HCT116 (cell line): ENCODE results near the gene FOXO6. TPM values are rescaled to one million over a fixed set of nuclear protein-coding genes. Genes with fewer than 3 reads are reported as not detected.

Experiments used
- ATAC-seq: fragments of 200-7000 bp; cut with Tn5 transposase; 2 replicates; pipeline ENCODE4 v1.9.1; 2020; ENCODE audit warnings: mild to moderate bottlenecking, moderate library complexity
- BruUV-seq: library from RNA; stranded (reverse); fragments of 400-500 nt; replicated peaks from 2 replicates; lab custom pipeline; 2021; lab: Mats Ljungman, UMichigan
- CTCF ChIA-PET: fragments of 300-600 bp; sonication (Branson Sonifier 250); formaldehyde crosslinking; loops from one replicate; lab custom pipeline; 2021; ENCODE audit warnings: antibody characterized with exemption; lab: Charles Lee
- POLR2A ChIA-PET: fragments of 300-600, 350-600 bp; sonication (Branson Sonifier 250); formaldehyde crosslinking; loops from one replicate; lab custom pipeline; 2021; ENCODE audit warnings: antibody characterized with exemption; lab: Charles Lee
- RAD21 ChIA-PET, 2 experiments: fragments of 300-600 bp; sonication (Branson Sonifier 250); formaldehyde crosslinking; loops; one replicate each; lab custom pipeline; 2023; ENCODE audit warnings: low total read pairs in 2 of 2; ENCODE audit not compliant: uncharacterized antibody in 2 of 2, unreplicated experiment in 2 of 2, low non-redundant PET in 1 of 2; lab: Charles Lee
- DNase-seq: peaks from one replicate; pipeline ENCODE4 v3.0.0-alpha.2; 2010; ENCODE audit warnings: low read depth, low spot score
- H2AFZ ChIP-seq: fragments of 200-600 bp; shearing (Covaris generic), sonication (generic); 2 replicates; pipeline ENCODE4 v1.6.1; 2017; ENCODE audit warnings: low read depth, mixed run types, mixed read lengths, antibody characterized with exemption, low read length; ENCODE audit not compliant: poor library complexity, severe bottlenecking
- H3K27ac ChIP-seq: 2 replicates; pipeline ENCODE4 v1.5.1; 2012; ENCODE audit warnings: low read depth, low read length
- H3K27me3 ChIP-seq: fragments of 200-600 bp; sonication (generic); 2 replicates; pipeline ENCODE4 v1.6.1; 2016; ENCODE audit warnings: mixed run types, low read length, mixed read lengths; ENCODE audit not compliant: insufficient read depth
- H3K36me3 ChIP-seq, 2 experiments: fragments of 200-500 bp in 1 of 2; fragments of 200-600 bp in 1 of 2; sonication (Bioruptor generic) in 1 of 2; sonication (generic) in 1 of 2; 2 replicates each; pipeline versions ENCODE4 v1.5.1 to v1.6.1; 2014 to 2016; ENCODE audit warnings: low read length in 2 of 2, inconsistent platforms in 1 of 2, mixed read lengths in 1 of 2, mixed run types in 1 of 2; ENCODE audit not compliant: insufficient read depth in 2 of 2, control insufficient read depth in 1 of 2
- H3K4me1 ChIP-seq, 2 experiments: fragments of 200-600 bp in 1 of 2; sonication (generic) in 1 of 2; 2 replicates each; pipeline versions ENCODE4 v1.5.1 to v1.6.1; 2012 to 2017; ENCODE audit warnings: low read length in 2 of 2, inconsistent platforms in 1 of 2, mild to moderate bottlenecking in 1 of 2, mixed read lengths in 1 of 2, mixed run types in 1 of 2, moderate library complexity in 1 of 2; ENCODE audit not compliant: insufficient read depth in 2 of 2, control insufficient read depth in 1 of 2
- H3K4me2 ChIP-seq: fragments of 200-600 bp; sonication (generic); 2 replicates; pipeline ENCODE4 v1.6.1; 2017; ENCODE audit warnings: mixed run types, low read length, mixed read lengths
- H3K4me3 ChIP-seq, 2 experiments: fragments of 200-600 bp in 1 of 2; sonication (generic) in 1 of 2; replicated peaks in 1 of 2; 2 replicates each; pipeline ENCODE4 v1.5.1; 2011 to 2016; ENCODE audit warnings: low read length in 2 of 2, control low read depth in 1 of 2, low read depth in 1 of 2, mild to moderate bottlenecking in 1 of 2, mixed read lengths in 1 of 2, mixed run types in 1 of 2
- H3K79me2 ChIP-seq: fragments of 200-600 bp; sonication (generic); 2 replicates; pipeline ENCODE4 v1.6.1; 2017; ENCODE audit warnings: mild to moderate bottlenecking, mixed run types, low read length, moderate library complexity, mixed read lengths; ENCODE audit not compliant: insufficient read depth
- H3K9ac ChIP-seq: fragments of 200-600 bp; sonication (generic); 2 replicates; pipeline ENCODE4 v1.6.1; 2016; ENCODE audit warnings: low read length, mixed read lengths
- H3K9me2 ChIP-seq: fragments of 200-600 bp; sonication (generic), shearing (Covaris generic); 2 replicates; pipeline ENCODE4 v1.6.1; 2017; ENCODE audit warnings: mixed run types, mild to moderate bottlenecking, moderate library complexity; ENCODE audit not compliant: insufficient read depth
- H3K9me3 ChIP-seq, 2 experiments: fragments of 200-500 bp in 1 of 2; fragments of 200-600 bp in 1 of 2; sonication (Bioruptor generic) in 1 of 2; sonication (generic) in 1 of 2; 2 replicates each; pipeline ENCODE4 v1.6.1; 2014 to 2017; ENCODE audit warnings: low read length in 2 of 2, mixed read lengths in 2 of 2, inconsistent platforms in 1 of 2, low read depth in 1 of 2, mild to moderate bottlenecking in 1 of 2, mixed run types in 1 of 2, moderate library complexity in 1 of 2; ENCODE audit not compliant: control insufficient read depth in 1 of 2, insufficient read depth in 1 of 2
- H4K20me1 ChIP-seq: fragments of 200-600 bp; sonication (generic), shearing (Covaris generic); 2 replicates; pipeline ENCODE4 v1.6.1; 2017; ENCODE audit warnings: mixed run types, mild to moderate bottlenecking, moderate library complexity; ENCODE audit not compliant: insufficient read depth
- ATF3 ChIP-seq: IDR thresholded peaks from 2 replicates; pipeline ENCODE4 v1.6.1; 2012
- CBX3 ChIP-seq: IDR thresholded peaks from 2 replicates; pipeline ENCODE4 v1.6.1; 2012; ENCODE audit warnings: low read depth
- CEBPB ChIP-seq: IDR thresholded peaks from 2 replicates; pipeline ENCODE4 v1.6.1; 2012; ENCODE audit warnings: low read depth
- EGR1 ChIP-seq: IDR thresholded peaks from 2 replicates; pipeline ENCODE4 v1.6.1; 2012; ENCODE audit warnings: low read depth
- EZH2phosphoT487 ChIP-seq: fragments of 200-600 bp; IDR thresholded peaks from 2 replicates; pipeline ENCODE4 v1.6.1; 2018; ENCODE audit warnings: antibody characterized with exemption, borderline replicate concordance
- FOSL1 ChIP-seq: IDR thresholded peaks from 2 replicates; pipeline ENCODE4 v1.6.1; 2012; ENCODE audit warnings: low read depth
- JUND ChIP-seq: IDR thresholded peaks from 2 replicates; pipeline ENCODE4 v1.6.1; 2012
- POLR2A ChIP-seq: IDR thresholded peaks from 2 replicates; pipeline ENCODE4 v1.7.0; 2011; ENCODE audit warnings: borderline replicate concordance; ENCODE audit not compliant: insufficient read depth, insufficient read length; ENCODE audit errors: extremely low read depth
- POLR2AphosphoS5 ChIP-seq: IDR thresholded peaks from 2 replicates; pipeline ENCODE4 v1.6.1; 2011; ENCODE audit warnings: mild to moderate bottlenecking, low read depth, low read length, moderate library complexity
- RAD21 ChIP-seq: IDR thresholded peaks from 2 replicates; pipeline ENCODE4 v1.6.1; 2012; ENCODE audit warnings: low read depth, mild to moderate bottlenecking
- SIN3A ChIP-seq: IDR thresholded peaks from 2 replicates; pipeline ENCODE4 v1.6.1; 2012; ENCODE audit warnings: low read depth
- SP1 ChIP-seq: IDR thresholded peaks from 2 replicates; pipeline ENCODE4 v1.6.1; 2012; ENCODE audit warnings: low read depth
- SRF ChIP-seq: IDR thresholded peaks from 2 replicates; pipeline ENCODE4 v1.6.1; 2012; ENCODE audit warnings: low read depth
- TCF7L2 ChIP-seq: IDR thresholded peaks from 2 replicates; pipeline ENCODE4 v1.7.0; 2011; ENCODE audit warnings: borderline replicate concordance, inconsistent platforms; ENCODE audit not compliant: insufficient read depth, insufficient read length; ENCODE audit errors: extremely low read depth
- ZBTB33 ChIP-seq: IDR thresholded peaks from 2 replicates; pipeline ENCODE4 v1.6.1; 2011; ENCODE audit warnings: mild to moderate bottlenecking, low read length, moderate library complexity; ENCODE audit not compliant: insufficient replicate concordance; ENCODE audit errors: extremely low read depth
- ZFX ChIP-seq: fragments of 450-650 bp; IDR thresholded peaks from 2 replicates; pipeline ENCODE4 v1.6.1; 2017
- ZNF274 ChIP-seq: fragments of 200-500 bp; sonication (Bioruptor generic); IDR thresholded peaks from 2 replicates; pipeline ENCODE4 v1.6.1; 2014; ENCODE audit warnings: mild to moderate bottlenecking, low read depth, low read length, inconsistent platforms
- intact Hi-C: fragments of 100-400 bp; cut with micrococcal nuclease; formaldehyde crosslinking; loops from 2 replicates; pipeline ENCODE4 v1.10.0; 2022
- total RNA-seq: library from RNA; stranded (reverse); gene quantifications from one replicate; pipeline ENCODE4 v1.2.1, GENCODE V29; 2021; ENCODE audit not compliant: unreplicated experiment
- TF ChIP-seq, protein P1 (sequence below), 3 experiments: fragments of 200-600 bp in 1 of 3; sonication (generic) in 1 of 3; IDR thresholded peaks in 2 of 3; conservative IDR thresholded peaks in 1 of 3; 2 replicates each; pipeline ENCODE4 v1.5.1; 2012 to 2017; ENCODE audit warnings: low read depth in 2 of 3, low read length in 2 of 3, antibody characterized with exemption in 1 of 3, borderline replicate concordance in 1 of 3, control low read depth in 1 of 3, mild to moderate bottlenecking in 1 of 3, mixed read lengths in 1 of 3, mixed run types in 1 of 3, moderate library complexity in 1 of 3; ENCODE audit not compliant: insufficient read depth in 1 of 3
- TF ChIP-seq, protein P2 (sequence below): IDR thresholded peaks from 2 replicates; pipeline ENCODE4 v1.6.1; 2012

The FOXO6 gene
- total RNA-seq, 1 experiment from 2014 or later, result 7.0 TPM

- RAD21 ChIA-PET, result no interaction called here
- no peak overlapping the region for H3K27ac ChIP-seq
- no peak overlapping the region for H2AFZ ChIP-seq
- H3K79me2 ChIP-seq, result no peaks in the 10 kb centered on the region
- no peaks in the 10 kb centered on the region for H3K36me3 ChIP-seq
- H4K20me1 ChIP-seq, result no peaks in the 10 kb centered on the region
- POLR2A ChIA-PET, result no interaction called here
- no TSS peak for BruUV-seq
- no peak for ATAC-seq
- H3K27me3 ChIP-seq, result no peaks in the 10 kb centered on the region; the same call in 1 of the 2 replicates
- H3K4me2 ChIP-seq, result no peak overlapping the region
- H3K9me3 ChIP-seq, result peaks cover 0 to 4% of the 10 kb centered on the region in 2 experiments; a peak in 1 of 4 replicates
- no peaks in the 10 kb centered on the region; a peak in 1 of 4 replicates for H3K4me1 ChIP-seq
- H3K9ac ChIP-seq, result no peak overlapping the region
- no peaks in the 10 kb centered on the region for H3K9me2 ChIP-seq
- CTCF ChIA-PET, result no interaction called here
- no peak overlapping the region for H3K4me3 ChIP-seq
- intact Hi-C loops, result no loop called here
- no peak for TF ChIP-seq ZFX
- no peak for TF ChIP-seq ZNF274
- TF ChIP-seq EZH2phosphoT487, result no peak
- no peak for TF ChIP-seq CBX3
- TF ChIP-seq EGR1, result no peak
- DNase-seq, result no peak
Measured at GRCh38 chr1:41396084-41396483, 34.9 kb downstream of the FOXO6 start.

DNA sequence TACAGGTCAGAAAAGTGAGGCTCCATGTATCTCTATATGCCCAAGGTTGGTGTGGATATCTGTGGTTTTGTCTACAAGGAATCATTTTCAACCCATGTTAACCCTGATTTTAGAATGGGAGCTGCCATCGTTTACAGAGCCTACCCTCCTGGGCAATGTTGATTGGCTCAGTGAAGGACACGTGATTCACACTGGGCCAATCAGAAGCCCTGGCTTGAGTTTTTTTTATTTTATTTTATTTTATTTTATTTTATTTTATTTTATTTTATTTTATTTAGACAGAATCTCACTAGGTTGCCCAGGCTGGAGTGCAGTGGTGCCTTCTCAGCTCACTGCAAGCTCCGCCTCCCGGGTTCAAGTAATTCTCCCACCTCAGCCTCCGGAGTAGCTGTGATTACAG, 35.8 kb downstream of the FOXO6 start:
- RAD21 ChIA-PET, result no interaction called here
- DNase-seq, result no peak
- H3K4me2 ChIP-seq, result no peak overlapping the region
- H3K4me3 ChIP-seq, result no peak overlapping the region
- H3K27ac ChIP-seq, result no peak overlapping the region
- no peaks in the 10 kb centered on the region; a peak in 1 of 4 replicates for H3K4me1 ChIP-seq
- CTCF ChIA-PET, result no interaction called here
- no peaks in the 10 kb centered on the region for H3K9me2 ChIP-seq
- no peak overlapping the region for H2AFZ ChIP-seq
- H3K27me3 ChIP-seq, result no peaks in the 10 kb centered on the region; the same call in 1 of the 2 replicates
- H4K20me1 ChIP-seq, result no peaks in the 10 kb centered on the region
- intact Hi-C loops, result no loop called here
- no peaks in the 10 kb centered on the region for H3K79me2 ChIP-seq
- TF ChIP-seq EGR1 (no peak), POLR2AphosphoS5 (no peak), SRF (no peak), RAD21 (no peak), SP1 (no peak), ZBTB33 (no peak), ZNF274 (no peak), JUND (no peak), FOSL1 (no peak), CEBPB (no peak), POLR2A (no peak), SIN3A (no peak), CBX3 (no peak), ATF3 (no peak), TCF7L2 (no peak)
- TF ChIP-seq, protein P1, sequence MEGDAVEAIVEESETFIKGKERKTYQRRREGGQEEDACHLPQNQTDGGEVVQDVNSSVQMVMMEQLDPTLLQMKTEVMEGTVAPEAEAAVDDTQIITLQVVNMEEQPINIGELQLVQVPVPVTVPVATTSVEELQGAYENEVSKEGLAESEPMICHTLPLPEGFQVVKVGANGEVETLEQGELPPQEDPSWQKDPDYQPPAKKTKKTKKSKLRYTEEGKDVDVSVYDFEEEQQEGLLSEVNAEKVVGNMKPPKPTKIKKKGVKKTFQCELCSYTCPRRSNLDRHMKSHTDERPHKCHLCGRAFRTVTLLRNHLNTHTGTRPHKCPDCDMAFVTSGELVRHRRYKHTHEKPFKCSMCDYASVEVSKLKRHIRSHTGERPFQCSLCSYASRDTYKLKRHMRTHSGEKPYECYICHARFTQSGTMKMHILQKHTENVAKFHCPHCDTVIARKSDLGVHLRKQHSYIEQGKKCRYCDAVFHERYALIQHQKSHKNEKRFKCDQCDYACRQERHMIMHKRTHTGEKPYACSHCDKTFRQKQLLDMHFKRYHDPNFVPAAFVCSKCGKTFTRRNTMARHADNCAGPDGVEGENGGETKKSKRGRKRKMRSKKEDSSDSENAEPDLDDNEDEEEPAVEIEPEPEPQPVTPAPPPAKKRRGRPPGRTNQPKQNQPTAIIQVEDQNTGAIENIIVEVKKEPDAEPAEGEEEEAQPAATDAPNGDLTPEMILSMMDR (IDR thresholded peaks at IDR 0.05 in 2 of 3, conservative IDR thresholded peaks at IDR 0.05 in 1 of 3; ENCODE audit: borderline replicate concordance in 1 of 3, insufficient read depth in 1 of 3, low read depth in 2 of 3, low read length in 2 of 3), result no peak
- TF ChIP-seq, protein P2, sequence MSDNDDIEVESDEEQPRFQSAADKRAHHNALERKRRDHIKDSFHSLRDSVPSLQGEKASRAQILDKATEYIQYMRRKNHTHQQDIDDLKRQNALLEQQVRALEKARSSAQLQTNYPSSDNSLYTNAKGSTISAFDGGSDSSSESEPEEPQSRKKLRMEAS, result no peak
- POLR2A ChIA-PET, result no interaction called here
- peaks cover 0 to 4% of the 10 kb centered on the region in 2 experiments; a peak in 1 of 4 replicates for H3K9me3 ChIP-seq
- no peak overlapping the region for H3K9ac ChIP-seq
- H3K36me3 ChIP-seq, result no peaks in the 10 kb centered on the region
- no TSS peak for BruUV-seq
- no peak for ATAC-seq
